Measurements from ENCODE around the gene ENO2.
A peak's percentile ranks its signal among the peaks of the same experiment; 100 is the strongest.
"Not testable (repeated sequence)": the region's sequence is repeated elsewhere in the genome, so short reads cannot be mapped to it uniquely, and the experiment has no call there.

ENO2 gene

DNA sequence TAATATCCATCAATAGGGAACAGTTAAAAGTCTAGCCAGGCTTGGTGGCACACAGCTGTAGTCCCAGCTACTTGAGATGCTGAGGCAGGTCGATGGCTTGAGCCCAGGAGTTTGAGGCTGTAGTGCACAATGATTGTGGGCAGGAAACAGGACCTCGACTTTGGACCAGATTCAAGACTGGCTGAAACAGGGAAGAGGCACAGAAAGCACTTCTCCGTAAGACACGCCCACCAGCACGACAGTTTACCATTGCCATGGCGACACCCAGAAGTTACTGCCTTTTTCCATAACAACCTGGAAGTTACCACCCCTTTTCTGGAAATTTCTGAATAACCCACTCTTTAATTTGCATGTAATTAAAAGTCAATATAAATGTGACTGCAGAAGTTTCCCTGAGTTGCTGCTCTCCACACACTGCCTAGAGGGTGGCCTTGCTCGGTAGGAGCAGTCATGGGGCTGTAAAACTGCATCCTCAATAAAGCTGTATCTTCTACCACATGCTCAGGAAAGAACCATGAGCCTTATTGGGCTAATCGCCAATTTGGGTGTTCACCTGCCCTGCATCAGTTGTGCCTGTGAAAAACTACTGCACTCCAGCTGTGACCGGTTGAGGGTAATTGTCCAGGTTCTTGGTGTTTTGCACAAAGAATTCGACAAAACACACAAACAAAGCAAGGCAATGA, 14.4 kb upstream of the ENO2 start:
- TF ChIP-seq POLR2AphosphoS5 (IDR thresholded peaks at IDR 0.05; ENCODE audit: low read depth, low read length), result no peak
- no peak for TF ChIP-seq POLR2A (IDR thresholded peaks at IDR 0.05; ENCODE audit: low read depth, low read length)
- no peak for TF ChIP-seq PAX5 (IDR thresholded peaks at IDR 0.05; ENCODE audit: insufficient read depth, low read length, severe bottlenecking)
- TF ChIP-seq POU2F2 (IDR thresholded peaks at IDR 0.05; ENCODE audit: low read depth, low read length), result no peak
- no peak for TF ChIP-seq SPI1 (IDR thresholded peaks at IDR 0.05; ENCODE audit: low read depth, low read length)
- no peak for TF ChIP-seq TAF1 (IDR thresholded peaks at IDR 0.05; ENCODE audit: low read depth, low read length)
- FAIRE-seq (peak; percentile 9), DNase-seq (ENCODE audit: insufficient read length, low spot score) (no peak)

DNA sequence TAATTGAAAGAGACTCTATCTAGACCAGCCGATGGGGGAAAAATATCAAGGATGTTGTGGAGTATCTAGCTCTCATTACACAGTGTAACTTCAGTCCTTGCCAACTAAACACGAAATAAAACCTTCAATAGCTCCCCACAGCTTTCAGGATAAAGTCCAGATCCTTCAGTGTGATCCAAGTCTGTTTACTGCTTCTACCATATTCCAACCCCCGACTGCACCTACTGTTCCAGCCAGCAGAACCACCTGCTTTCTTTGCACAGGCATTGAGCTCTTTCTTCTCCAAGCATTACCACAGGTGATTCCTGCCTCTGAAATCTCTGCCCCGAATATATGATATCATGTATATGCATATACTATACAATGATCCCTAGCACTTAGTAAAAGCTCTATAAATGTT, 11.9 kb upstream of the ENO2 start:
- DNase-seq (ENCODE audit: insufficient read length, low spot score), result no peak
- TF ChIP-seq TAF1 (IDR thresholded peaks at IDR 0.05; ENCODE audit: low read depth, low read length) (no peak), POLR2A (IDR thresholded peaks at IDR 0.05; ENCODE audit: low read depth, low read length) (no peak), POU2F2 (IDR thresholded peaks at IDR 0.05; ENCODE audit: low read depth, low read length) (no peak), PAX5 (IDR thresholded peaks at IDR 0.05; ENCODE audit: insufficient read depth, low read length, severe bottlenecking) (no peak), POLR2AphosphoS5 (IDR thresholded peaks at IDR 0.05; ENCODE audit: low read depth, low read length) (no peak), SPI1 (IDR thresholded peaks at IDR 0.05; ENCODE audit: low read depth, low read length) (no peak)
- FAIRE-seq, result no peak

DNA sequence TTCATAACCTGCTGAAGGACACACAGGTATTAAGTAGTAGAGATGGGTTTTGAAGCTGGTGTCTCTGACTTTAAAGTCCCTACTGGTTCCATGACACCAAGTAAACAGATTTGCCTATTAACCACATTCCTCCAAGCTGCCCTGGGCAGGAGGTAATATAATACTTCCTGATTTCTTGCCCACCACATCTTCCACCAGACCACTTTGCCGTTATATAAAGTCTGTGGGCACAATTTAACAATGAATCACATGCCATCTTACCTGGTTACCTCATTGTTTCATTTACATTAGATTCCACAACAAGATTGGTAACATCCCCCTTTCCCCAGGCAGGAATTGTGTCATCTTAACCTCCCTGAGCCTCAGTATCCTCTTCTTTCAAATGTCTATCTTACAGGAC, 10.7 kb upstream of the ENO2 start:
- FAIRE-seq (no peak), DNase-seq (ENCODE audit: insufficient read length, low spot score) (no peak)
- TF ChIP-seq POLR2AphosphoS5 (IDR thresholded peaks at IDR 0.05; ENCODE audit: low read depth, low read length), result no peak
- TF ChIP-seq TAF1 (IDR thresholded peaks at IDR 0.05; ENCODE audit: low read depth, low read length), result no peak
- no peak for TF ChIP-seq SPI1 (IDR thresholded peaks at IDR 0.05; ENCODE audit: low read depth, low read length)
- TF ChIP-seq PAX5 (IDR thresholded peaks at IDR 0.05; ENCODE audit: insufficient read depth, low read length, severe bottlenecking), result no peak
- TF ChIP-seq POLR2A (IDR thresholded peaks at IDR 0.05; ENCODE audit: low read depth, low read length), result no peak
- no peak for TF ChIP-seq POU2F2 (IDR thresholded peaks at IDR 0.05; ENCODE audit: low read depth, low read length)

DNA sequence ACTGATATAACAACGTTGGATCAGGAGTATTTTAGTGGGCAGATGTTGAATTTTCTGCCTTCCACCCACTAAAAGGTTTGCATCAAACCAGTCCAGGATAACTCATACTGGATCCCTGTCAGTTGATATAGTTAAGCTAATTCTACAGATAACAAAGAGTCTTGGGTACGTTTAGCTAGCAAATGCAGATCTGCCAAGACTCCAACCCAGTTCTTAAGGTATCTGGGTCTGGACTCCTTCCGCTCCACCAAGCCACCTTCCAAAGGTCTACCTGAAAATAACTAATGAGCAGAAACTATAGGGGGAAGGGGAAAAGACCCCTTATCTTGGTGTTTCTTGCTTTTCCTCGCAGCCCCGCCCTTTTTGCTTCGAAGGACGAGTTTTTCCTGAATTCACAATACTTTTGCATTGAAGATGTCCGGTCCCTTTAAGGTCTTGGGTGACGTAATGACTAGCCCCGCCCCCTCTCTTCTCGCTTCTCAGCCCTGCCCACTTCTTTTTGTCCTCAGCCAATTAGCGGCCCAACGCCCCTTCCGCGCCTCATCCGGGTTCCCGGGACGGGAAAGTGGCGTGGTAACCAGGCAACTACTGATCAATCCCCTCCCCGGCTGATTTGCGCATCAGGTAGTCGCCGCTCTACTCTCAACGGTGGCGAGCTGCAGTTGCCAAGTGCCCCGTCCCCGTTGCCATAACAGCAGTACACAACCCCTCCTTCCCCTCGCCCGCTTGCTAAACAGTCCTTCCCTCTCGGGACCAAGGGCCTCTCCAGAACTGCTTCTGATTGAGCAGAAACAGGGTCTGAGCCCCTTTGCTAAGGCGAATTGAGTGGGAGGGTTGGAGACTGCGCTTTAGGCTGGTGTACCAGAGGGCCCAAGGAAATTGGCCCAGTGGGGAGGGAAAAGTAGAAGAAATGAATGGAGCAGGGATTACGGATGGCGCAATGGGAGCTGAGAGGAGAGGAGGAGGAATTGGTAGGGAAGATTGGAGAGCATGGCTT, 9.8 kb upstream of the ENO2 start, which contains the start of gene LRRC23:
Gene LRRC23, plus strand, starts transcription at position 543 of the 997 bp plus-strand sequence. CDS start 812 bp downstream, outside the sequence.
- peak; percentile 82 for DNase-seq (ENCODE audit: insufficient read length, low spot score)
- no peak for TF ChIP-seq POU2F2 (IDR thresholded peaks at IDR 0.05; ENCODE audit: low read depth, low read length)
- no peak for TF ChIP-seq PAX5 (IDR thresholded peaks at IDR 0.05; ENCODE audit: insufficient read depth, low read length, severe bottlenecking)
- TF ChIP-seq POLR2AphosphoS5 (IDR thresholded peaks at IDR 0.05; ENCODE audit: low read depth, low read length), result no peak
- no peak for TF ChIP-seq POLR2A (IDR thresholded peaks at IDR 0.05; ENCODE audit: low read depth, low read length)
- TF ChIP-seq TAF1 (IDR thresholded peaks at IDR 0.05; ENCODE audit: low read depth, low read length), result no peak
- no peak for TF ChIP-seq SPI1 (IDR thresholded peaks at IDR 0.05; ENCODE audit: low read depth, low read length)
- FAIRE-seq, result peak; percentile 99

DNA sequence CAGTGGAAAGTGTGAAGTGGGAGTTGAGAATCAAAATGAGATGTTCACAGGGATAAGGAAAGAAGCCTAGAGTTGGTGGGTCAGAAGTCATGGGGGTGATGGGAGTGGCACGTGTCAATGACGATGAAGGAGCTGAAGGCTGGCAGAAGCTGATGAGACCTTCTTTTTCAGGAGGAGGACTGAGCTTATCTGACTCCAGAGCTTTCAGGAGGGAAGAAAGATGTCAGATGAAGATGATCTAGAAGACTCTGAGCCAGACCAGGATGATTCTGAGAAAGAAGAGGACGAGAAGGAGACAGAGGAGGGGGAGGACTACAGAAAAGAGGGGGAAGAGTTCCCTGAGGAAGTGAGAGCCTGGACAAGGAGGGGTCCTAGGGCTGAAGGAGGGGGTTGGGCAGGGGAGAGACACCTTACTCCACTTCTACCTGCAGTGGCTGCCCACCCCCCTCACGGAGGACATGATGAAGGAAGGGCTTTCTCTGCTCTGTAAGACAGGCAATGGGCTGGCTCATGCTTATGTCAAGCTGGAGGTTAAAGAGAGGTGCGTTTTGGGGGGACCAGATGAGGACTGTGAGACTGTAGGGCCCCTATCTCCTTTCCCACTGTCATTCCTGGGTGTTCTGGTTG, 8.9 kb upstream of the ENO2 start:
- no peak for DNase-seq (ENCODE audit: insufficient read length, low spot score)
- TF ChIP-seq POU2F2 (IDR thresholded peaks at IDR 0.05; ENCODE audit: low read depth, low read length) (no peak), PAX5 (IDR thresholded peaks at IDR 0.05; ENCODE audit: insufficient read depth, low read length, severe bottlenecking) (no peak), POLR2A (IDR thresholded peaks at IDR 0.05; ENCODE audit: low read depth, low read length) (no peak), TAF1 (IDR thresholded peaks at IDR 0.05; ENCODE audit: low read depth, low read length) (no peak), POLR2AphosphoS5 (IDR thresholded peaks at IDR 0.05; ENCODE audit: low read depth, low read length) (no peak), SPI1 (IDR thresholded peaks at IDR 0.05; ENCODE audit: low read depth, low read length) (no peak)
- FAIRE-seq, result no peak

DNA sequence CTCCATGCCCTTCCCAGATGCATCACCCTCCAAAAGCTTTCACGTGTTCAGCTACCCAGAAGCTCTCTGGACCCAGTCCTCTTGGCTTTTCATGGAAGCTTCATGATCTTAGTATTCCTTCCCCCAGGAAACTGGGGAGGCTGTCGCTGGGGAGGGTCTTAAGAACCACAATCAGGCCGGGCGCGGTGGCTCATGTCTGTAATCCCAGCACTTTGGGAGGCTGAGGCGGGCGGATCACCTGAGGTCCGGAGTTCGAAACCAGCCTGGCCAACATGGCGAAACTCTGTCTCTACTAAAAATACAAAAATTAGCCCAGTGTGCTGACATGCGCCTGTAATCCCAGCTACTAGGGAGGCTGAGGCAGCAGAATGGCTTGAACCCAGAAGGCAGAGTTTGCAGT, 6.2 kb upstream of the ENO2 start:
- not testable (repeated sequence) for DNase-seq (ENCODE audit: insufficient read length, low spot score); FAIRE-seq

DNA sequence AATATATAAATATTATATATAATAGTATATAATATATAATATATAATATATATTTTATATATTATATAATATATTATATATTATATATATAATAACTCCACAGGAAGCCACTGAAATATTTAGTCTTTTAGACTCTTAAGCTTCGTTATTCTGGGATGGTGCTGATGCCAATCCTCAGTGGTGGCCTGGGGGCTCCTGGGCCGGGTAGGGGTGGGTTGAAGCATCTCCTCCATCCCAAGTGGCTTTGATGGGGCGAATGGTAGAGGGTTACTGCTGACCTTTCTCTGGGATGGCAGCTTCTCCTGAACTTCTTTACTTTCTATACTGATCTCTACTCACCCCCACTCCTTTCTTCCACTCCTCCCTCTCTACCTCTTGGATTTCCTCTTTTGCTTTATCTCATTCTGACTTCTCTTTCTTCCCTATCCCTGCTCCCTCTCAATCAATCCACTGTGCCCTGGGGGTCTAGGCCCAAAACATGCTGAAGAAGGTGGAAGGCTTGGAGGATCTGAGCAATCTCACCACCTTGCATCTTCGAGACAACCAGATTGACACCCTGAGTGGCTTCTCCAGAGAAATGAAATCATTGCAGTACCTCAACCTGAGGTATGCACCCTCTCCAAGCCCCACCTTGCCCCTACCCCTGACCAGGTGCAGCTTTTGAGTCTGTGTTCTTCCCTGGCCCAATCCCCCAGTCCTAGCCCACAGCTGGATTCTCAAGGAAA, 4.8 kb upstream of the ENO2 start:
- TF ChIP-seq POU2F2 (IDR thresholded peaks at IDR 0.05; ENCODE audit: low read depth, low read length) (no peak), PAX5 (IDR thresholded peaks at IDR 0.05; ENCODE audit: insufficient read depth, low read length, severe bottlenecking) (no peak), SPI1 (IDR thresholded peaks at IDR 0.05; ENCODE audit: low read depth, low read length) (no peak), POLR2AphosphoS5 (IDR thresholded peaks at IDR 0.05; ENCODE audit: low read depth, low read length) (no peak), POLR2A (IDR thresholded peaks at IDR 0.05; ENCODE audit: low read depth, low read length) (no peak), TAF1 (IDR thresholded peaks at IDR 0.05; ENCODE audit: low read depth, low read length) (no peak)
- no peak for FAIRE-seq

DNA sequence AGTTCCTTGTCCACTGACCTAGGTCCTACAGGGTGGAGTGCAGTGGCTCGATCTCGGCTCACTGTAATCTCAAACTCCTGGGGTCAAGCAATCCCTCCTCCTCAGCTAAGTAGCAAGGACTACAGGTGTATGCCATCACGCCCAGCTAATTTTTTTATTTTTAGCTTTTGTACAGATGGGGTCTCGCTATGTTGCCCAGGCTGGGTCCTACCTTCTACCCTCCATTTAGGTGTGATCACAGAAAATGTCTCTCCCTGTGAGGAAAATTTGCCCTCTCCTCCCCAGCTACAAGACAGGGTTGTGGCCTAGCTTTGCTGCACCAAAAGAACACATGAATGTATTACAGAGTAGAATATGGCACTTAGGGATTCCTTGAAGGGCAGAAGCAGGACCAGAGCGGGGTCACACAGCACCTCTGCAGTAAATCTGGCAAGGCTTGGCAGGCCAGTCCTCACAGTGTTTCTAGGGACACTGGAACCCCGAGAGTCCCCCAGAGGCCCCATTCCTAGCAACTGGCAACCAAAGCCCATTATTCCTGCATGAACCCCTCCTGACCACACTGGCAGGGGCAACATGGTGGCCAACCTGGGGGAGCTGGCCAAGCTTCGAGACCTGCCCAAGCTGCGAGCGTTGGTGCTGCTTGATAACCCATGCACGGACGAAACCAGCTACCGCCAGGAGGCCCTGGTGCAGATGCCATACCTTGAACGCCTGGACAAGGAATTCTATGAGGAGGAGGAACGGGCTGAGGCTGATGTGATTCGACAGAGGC, 2.0 kb upstream of the ENO2 start:
- FAIRE-seq (no peak), DNase-seq (ENCODE audit: insufficient read length, low spot score) (no peak)
- no peak for TF ChIP-seq PAX5 (IDR thresholded peaks at IDR 0.05; ENCODE audit: insufficient read depth, low read length, severe bottlenecking)
- TF ChIP-seq POLR2AphosphoS5 (IDR thresholded peaks at IDR 0.05; ENCODE audit: low read depth, low read length), result no peak
- no peak for TF ChIP-seq SPI1 (IDR thresholded peaks at IDR 0.05; ENCODE audit: low read depth, low read length)
- no peak for TF ChIP-seq POLR2A (IDR thresholded peaks at IDR 0.05; ENCODE audit: low read depth, low read length)
- no peak for TF ChIP-seq TAF1 (IDR thresholded peaks at IDR 0.05; ENCODE audit: low read depth, low read length)
- no peak for TF ChIP-seq POU2F2 (IDR thresholded peaks at IDR 0.05; ENCODE audit: low read depth, low read length)

More for the DNA sequence above, 4.8 kb upstream of the ENO2 start:
- no peak for DNase-seq (ENCODE audit: insufficient read length, low spot score)
